HG03378 (cell line): ENCODE measurements around the gene VWC2.

Experiments
- ATAC-seq: cut with Tn5 transposase; IDR thresholded peaks from one replicate; pipeline ENCODE4 v1.9.1; 2021; ENCODE audit warnings: mild to moderate bottlenecking, moderate library complexity; ENCODE audit not compliant: unreplicated experiment

The VWC2 gene

GRCh38 chr7:49781996-49782395 lies 8.6 kb downstream of the VWC2 start:
- no peak for ATAC-seq

- no peak for ATAC-seq
These were observed 10.0 kb downstream of the VWC2 start for GRCh38 chr7:49783446-49783845.

GRCh38 chr7:49787980-49788379 lies 14.5 kb downstream of the VWC2 start:
- ATAC-seq = no peak

- ATAC-seq = no peak
These were observed 15.1 kb downstream of the VWC2 start for GRCh38 chr7:49788455-49789059.

GRCh38 chr7:49789736-49790135 lies 16.3 kb downstream of the VWC2 start:
- no peak for ATAC-seq

GRCh38 chr7:49790209-49790608 lies 16.8 kb downstream of the VWC2 start:
- no peak for ATAC-seq

GRCh38 chr7:49791088-49791741 lies 17.8 kb downstream of the VWC2 start:
- peak; percentile 90 for ATAC-seq

GRCh38 chr7:49797987-49798660 lies 24.7 kb downstream of the VWC2 start:
- ATAC-seq = no peak

GRCh38 chr7:49800031-49800430 lies 26.6 kb downstream of the VWC2 start:
- ATAC-seq = no peak

GRCh38 chr7:49802600-49802999 lies 29.2 kb downstream of the VWC2 start:
- ATAC-seq = no peak

GRCh38 chr7:49803812-49804211 lies 30.4 kb downstream of the VWC2 start:
- ATAC-seq = no peak

GRCh38 chr7:49805371-49806007 lies 32.1 kb downstream of the VWC2 start:
- no peak for ATAC-seq

- no peak for ATAC-seq
These were observed 39.1 kb downstream of the VWC2 start for GRCh38 chr7:49812534-49812933.

- no peak for ATAC-seq
These were observed 43.8 kb downstream of the VWC2 start for GRCh38 chr7:49817279-49817678.

GRCh38 chr7:49821181-49821580 lies 47.7 kb downstream of the VWC2 start:
- no peak for ATAC-seq

GRCh38 chr7:49822856-49823255 lies 49.4 kb downstream of the VWC2 start:
- no peak for ATAC-seq

GRCh38 chr7:49823566-49823965 lies 50.1 kb downstream of the VWC2 start:
- ATAC-seq = no peak

GRCh38 chr7:49839863-49840645 lies 66.6 kb downstream of the VWC2 start:
- ATAC-seq = no peak

GRCh38 chr7:49840751-49841405 lies 67.4 kb downstream of the VWC2 start:
- no peak for ATAC-seq

- no peak for ATAC-seq
These were observed 72.2 kb downstream of the VWC2 start for GRCh38 chr7:49845626-49846025.
